NCI-H1436 treated with DMSO at 0.1 percent for 48 hours (cell line): Measurements from ENCODE around the gene FOXO6.

Experiments
- DNase-seq: peaks from one replicate; lab custom pipeline; 2025; lab: John Stamatoyannopoulos, UW

FOXO6 gene

DNA sequence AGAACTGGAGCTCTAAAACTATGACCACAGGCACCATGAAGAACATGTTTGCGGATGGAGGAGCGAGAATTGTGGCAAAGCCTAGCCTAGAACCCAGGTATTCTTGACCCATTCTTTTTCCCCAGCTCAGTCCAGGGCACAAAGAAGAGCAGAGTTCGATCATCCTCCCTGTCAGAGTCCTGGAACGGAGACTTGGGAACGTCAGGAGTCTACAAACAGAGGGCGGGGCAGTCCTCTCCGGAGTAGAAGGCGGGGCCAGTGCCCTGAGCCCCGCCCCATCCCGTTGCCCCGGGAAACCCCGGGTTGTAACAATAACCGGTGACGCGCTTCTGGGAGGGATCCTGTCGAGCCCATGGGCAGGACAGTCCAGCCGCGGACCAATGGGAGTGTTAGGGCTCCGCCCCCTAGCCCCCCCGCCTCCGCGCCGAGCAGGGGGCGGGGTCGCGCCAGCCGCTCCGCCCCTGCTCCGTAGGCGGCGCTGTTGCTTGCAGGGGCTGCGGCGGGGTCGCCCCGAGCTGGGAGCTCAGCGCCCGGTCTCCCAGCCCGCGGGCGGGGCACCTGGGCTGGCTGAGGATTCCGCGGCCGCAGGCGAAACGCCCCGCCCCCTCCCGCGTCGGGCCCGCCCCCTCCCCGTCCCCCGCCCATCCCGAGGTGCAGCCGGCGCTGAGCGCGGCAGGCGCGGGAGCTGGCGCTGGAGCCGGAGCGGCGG is at the start of gene FOXO6:
Gene FOXO6 (plus strand): TSS at position 649 of the 709 bp plus-strand sequence.
- peak; percentile 91 for DNase-seq

- no peak for DNase-seq
Observed at GRCh38 chr1:41312991-41313645, 48.1 kb upstream of the FOXO6 start.

- no peak for DNase-seq
Observed at GRCh38 chr1:41313661-41314131, 47.5 kb upstream of the FOXO6 start.

GRCh38 chr1:41314376-41315145 is 46.7 kb upstream of the FOXO6 start:
- no peak for DNase-seq

- DNase-seq: peak; percentile 36
Observed at GRCh38 chr1:41315146-41315822, 46.0 kb upstream of the FOXO6 start.

- DNase-seq: no peak
Observed at GRCh38 chr1:41315871-41316270, 45.4 kb upstream of the FOXO6 start.

DNA sequence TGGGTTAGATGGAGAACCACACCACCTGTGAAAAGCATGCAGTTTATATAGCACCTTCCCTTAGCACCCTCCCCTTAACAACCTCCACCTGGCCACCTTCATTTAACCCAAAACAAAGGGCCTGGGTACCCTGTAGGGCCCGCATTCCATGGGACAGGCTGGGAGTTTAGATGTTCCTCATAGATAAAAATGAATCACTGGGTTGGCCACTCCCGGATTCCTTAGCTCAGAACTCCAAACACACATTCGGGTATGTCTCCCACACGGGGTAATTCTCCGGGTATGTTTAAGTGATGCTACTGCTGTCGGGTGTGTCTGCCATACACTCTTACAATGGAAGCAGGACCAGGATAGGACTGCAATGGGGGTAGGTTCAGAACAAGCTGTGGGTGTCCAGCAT is 43.9 kb upstream of the FOXO6 start:
- no peak for DNase-seq

- no peak for DNase-seq
Observed at GRCh38 chr1:41318135-41318534, 43.1 kb upstream of the FOXO6 start.

DNA sequence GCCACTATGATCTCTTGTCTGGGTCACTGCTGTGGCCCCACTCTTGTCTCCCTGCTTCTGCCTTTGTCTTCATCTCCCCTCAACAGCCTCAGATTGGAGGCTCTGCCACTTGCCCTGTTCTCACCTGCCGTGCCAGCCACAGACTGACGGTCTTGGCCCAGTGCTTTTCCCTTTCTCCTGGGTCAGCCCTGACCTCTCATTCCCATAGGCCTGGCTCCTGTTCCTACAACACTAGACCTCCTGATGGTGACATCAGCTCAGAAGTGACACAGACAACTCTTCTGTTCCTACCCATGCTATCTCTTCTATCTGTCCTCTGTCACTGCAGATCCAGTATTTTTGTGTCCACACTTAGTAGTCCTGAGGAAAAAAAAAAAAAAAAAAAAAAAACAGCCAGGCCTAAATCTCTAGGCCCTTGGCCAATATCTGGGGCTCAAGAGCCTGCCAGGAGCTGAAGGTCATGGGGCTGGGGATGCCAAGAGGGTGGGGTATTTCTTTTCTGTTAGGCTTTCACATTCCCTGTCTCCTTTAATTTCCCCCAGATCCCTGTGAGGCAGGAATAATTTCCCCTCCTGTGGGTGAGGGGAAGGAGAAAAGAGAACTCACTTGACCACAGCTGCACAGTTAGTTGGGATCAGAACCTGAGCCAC is 42.0 kb upstream of the FOXO6 start:
- DNase-seq: no peak

GRCh38 chr1:41319807-41320711 is 41.2 kb upstream of the FOXO6 start:
- DNase-seq: no peak

GRCh38 chr1:41320895-41321676 is 40.1 kb upstream of the FOXO6 start:
- DNase-seq: no peak

DNA sequence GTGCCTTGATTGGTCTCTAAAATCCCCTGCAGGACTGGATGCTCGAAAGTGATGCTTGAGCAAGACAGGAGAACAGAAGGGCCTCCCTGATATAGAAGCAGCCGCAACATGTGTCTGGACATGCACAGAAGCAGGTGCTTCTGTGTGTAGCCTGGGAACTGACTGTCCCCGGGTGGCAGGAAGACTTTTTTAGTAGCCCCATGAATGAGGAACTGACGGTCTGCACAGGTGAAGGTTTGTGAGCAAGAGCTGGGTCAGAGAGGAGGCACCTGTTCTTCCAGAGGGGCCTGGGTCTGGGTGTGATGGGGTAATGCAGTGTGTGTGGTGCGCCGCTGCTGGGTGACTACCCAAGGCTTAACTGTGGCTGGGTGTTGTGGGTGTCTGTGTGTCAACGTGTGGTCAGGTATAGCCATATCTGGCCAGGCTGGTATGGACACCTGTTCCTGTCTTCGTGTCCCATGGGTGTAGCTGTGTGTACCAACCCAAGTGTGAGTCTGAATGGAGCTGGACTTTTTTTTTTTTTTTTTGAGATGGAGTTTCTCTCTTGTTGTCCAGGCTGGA is 39.1 kb upstream of the FOXO6 start:
- no peak for DNase-seq

DNA sequence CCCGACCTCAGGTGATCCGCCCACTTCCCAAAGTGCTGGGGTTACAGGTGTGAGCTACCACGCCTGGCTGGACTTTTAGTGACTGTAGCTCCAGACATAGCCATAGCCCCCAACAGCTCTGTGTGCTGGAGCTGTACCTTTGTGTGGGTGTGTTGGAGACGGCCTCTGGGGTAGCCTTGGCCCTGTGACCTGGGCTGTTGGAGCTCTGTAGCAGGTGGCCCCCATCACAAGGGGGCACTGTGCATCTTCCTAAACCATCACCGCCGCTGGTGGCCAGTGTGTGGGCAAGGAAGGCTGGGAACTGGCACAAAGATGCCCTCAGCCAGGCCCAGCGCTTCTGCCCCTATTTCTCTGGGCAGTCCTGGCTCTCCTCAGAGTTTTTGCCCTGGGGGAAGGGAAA is 38.4 kb upstream of the FOXO6 start:
- no peak for DNase-seq

GRCh38 chr1:41323243-41323642 is 38.0 kb upstream of the FOXO6 start:
- DNase-seq: no peak

DNA sequence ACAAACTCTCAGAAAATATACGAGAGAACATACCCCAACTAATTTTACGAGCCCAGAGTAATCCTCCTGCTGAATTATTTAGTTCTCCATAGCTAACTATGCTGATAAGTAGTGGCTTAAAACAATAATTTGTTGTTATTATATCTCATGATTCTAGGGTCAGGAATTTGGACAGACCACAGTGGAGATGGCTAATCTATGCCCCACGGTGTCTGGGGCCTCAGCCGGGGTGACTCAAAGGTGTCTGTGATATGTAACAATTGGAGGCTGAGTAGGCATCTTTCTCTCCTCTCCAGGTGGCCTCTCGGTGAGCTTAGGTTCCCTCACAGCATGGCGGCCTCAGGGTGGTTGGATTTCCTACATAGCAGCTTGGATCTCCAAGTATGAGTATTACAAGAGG is 35.4 kb upstream of the FOXO6 start:
- no peak for DNase-seq

DNA sequence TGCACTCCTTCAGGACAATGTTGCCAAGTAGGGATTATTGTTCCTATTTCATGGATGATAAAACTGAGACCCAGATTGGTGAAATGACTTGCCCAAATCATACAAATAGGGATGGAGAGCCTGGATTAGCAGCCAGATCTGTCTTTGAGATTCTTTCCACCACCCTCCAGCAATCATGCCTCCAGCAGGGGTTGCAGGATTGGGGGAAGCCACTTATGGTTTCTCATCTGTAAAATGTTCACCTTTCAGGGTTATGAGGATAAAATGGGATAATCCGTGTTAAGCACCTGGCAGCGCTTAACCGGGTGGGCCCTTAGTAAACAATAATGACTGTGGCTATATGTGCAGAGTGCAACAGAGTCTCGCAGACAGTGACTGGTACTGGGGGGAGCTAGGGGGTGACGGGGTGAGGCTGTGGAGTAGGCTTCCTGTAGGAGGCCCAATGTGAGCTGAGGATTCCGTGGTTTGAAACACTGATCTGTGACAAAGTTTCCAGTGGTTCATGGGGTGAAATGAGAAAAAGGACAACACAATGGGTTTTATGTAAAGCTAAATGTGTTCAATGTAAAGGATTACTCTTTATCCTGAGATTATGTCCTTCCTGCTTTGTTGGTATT is 33.7 kb upstream of the FOXO6 start:
- DNase-seq: no peak

- no peak for DNase-seq
Observed at GRCh38 chr1:41328001-41328615, 33.1 kb upstream of the FOXO6 start.

GRCh38 chr1:41328780-41329640 is 32.2 kb upstream of the FOXO6 start:
- DNase-seq: no peak
